Measurements from ENCODE around the gene ADARB1. TPM values are rescaled to one million over a fixed set of nuclear protein-coding genes. Genes with fewer than 3 reads are reported as not detected.

Gene ADARB1
- total and polyA plus RNA-seq, 2 of the 4 experiments (the other 2 are of a cell fraction), result 39.8 to 47.3 TPM

DNA sequence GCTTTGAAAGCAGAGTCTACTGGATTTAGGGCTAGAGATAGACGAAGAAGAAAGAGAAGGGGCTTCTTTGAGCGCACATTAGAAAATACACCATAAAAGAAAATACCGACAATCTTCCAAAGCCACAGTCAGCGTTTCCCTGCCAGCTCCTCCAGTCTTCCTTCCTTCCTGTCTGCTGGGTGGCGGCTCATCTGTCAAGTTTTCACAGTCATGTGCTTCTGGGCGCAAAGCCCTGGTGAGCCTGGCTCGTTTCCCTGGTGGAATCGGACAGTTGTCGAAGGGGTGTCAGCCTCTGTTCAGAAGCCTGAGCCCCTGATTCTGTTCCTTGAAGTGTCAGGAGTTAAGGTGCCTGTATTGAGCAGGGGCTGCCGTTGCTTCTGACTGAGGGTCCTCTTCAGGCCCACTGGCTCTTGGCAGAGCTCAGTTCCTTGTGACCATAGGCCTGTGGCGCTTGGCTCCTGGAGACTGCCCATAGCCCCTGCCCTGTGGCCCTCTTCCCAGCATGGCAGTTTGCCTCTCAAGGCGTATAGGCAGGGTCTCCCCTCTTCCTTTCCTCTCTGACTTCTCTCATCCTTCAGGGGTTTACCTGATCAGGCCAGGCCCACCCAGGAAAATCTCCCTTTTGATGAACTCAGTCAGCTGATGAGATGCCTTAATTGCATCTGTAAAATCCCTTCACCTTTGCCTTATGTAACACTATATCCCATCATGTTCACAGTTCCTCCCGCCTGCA is 58.6 kb downstream of the ADARB1 start:
- no peak overlapping the region for H3K4me3 ChIP-seq (ENCODE audit: insufficient read depth, low read depth, low read length)
- H2BK20ac ChIP-seq (ENCODE audit: low read depth, low read length), result no peak overlapping the region
- H3K27me3 ChIP-seq (ENCODE audit: control insufficient read depth, insufficient read depth, low read length), result no peaks in the 10 kb centered on the region
- no peak overlapping the region for H3K56ac ChIP-seq (ENCODE audit: extremely low read depth, insufficient read depth, low read length)
- intact Hi-C loops (cut with micrococcal nuclease), result loop anchor here (10.0 kb wide), 2 partner anchors 258 to 328 kb away; partner anchors contain the start of genes PTTG1IP and UBE2G2
- TF ChIP-seq BHLHE40 (IDR thresholded peaks at IDR 0.05; ENCODE audit: low read depth, low read length) (no peak), MAZ (IDR thresholded peaks at IDR 0.05; ENCODE audit: borderline replicate concordance, low read depth, low read length) (no peak), RCOR1 (IDR thresholded peaks at IDR 0.05; ENCODE audit: insufficient replicate concordance, low read length) (no peak), FOS (IDR thresholded peaks at IDR 0.05; ENCODE audit: low read depth, low read length) (no peak), POLR2A (IDR thresholded peaks at IDR 0.05; ENCODE audit: low read depth, low read length) (no peak), SMC3 (IDR thresholded peaks at IDR 0.05; ENCODE audit: low read depth, low read length) (no peak), MAFK (IDR thresholded peaks at IDR 0.05; ENCODE audit: low read depth, low read length) (no peak), RAD21 (IDR thresholded peaks at IDR 0.05; ENCODE audit: low read length) (no peak)
- TF ChIP-seq, protein P1, sequence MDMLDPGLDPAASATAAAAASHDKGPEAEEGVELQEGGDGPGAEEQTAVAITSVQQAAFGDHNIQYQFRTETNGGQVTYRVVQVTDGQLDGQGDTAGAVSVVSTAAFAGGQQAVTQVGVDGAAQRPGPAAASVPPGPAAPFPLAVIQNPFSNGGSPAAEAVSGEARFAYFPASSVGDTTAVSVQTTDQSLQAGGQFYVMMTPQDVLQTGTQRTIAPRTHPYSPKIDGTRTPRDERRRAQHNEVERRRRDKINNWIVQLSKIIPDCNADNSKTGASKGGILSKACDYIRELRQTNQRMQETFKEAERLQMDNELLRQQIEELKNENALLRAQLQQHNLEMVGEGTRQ (IDR thresholded peaks at IDR 0.05; ENCODE audit: low read depth, low read length), result no peak
- TF ChIP-seq, protein P2, sequence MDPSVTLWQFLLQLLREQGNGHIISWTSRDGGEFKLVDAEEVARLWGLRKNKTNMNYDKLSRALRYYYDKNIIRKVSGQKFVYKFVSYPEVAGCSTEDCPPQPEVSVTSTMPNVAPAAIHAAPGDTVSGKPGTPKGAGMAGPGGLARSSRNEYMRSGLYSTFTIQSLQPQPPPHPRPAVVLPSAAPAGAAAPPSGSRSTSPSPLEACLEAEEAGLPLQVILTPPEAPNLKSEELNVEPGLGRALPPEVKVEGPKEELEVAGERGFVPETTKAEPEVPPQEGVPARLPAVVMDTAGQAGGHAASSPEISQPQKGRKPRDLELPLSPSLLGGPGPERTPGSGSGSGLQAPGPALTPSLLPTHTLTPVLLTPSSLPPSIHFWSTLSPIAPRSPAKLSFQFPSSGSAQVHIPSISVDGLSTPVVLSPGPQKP (IDR thresholded peaks at IDR 0.05; ENCODE audit: borderline replicate concordance, low read depth, low read length), result no peak
- TF ChIP-seq, protein P3, sequence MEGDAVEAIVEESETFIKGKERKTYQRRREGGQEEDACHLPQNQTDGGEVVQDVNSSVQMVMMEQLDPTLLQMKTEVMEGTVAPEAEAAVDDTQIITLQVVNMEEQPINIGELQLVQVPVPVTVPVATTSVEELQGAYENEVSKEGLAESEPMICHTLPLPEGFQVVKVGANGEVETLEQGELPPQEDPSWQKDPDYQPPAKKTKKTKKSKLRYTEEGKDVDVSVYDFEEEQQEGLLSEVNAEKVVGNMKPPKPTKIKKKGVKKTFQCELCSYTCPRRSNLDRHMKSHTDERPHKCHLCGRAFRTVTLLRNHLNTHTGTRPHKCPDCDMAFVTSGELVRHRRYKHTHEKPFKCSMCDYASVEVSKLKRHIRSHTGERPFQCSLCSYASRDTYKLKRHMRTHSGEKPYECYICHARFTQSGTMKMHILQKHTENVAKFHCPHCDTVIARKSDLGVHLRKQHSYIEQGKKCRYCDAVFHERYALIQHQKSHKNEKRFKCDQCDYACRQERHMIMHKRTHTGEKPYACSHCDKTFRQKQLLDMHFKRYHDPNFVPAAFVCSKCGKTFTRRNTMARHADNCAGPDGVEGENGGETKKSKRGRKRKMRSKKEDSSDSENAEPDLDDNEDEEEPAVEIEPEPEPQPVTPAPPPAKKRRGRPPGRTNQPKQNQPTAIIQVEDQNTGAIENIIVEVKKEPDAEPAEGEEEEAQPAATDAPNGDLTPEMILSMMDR (conservative IDR thresholded peaks at IDR 0.05; ENCODE audit: low read depth, low read length), result no peak
- no peak overlapping the region for H2BK5ac ChIP-seq (ENCODE audit: low read depth, low read length, poor library complexity, severe bottlenecking)
- H2BK120ac ChIP-seq (ENCODE audit: low read depth, low read length), result no peak overlapping the region
- POLR2A ChIA-PET (ENCODE audit: unreplicated experiment), result no interaction called here
- H3K36me3 ChIP-seq (ENCODE audit: control insufficient read depth, insufficient read depth, low read length), result peaks cover 47% of the 10 kb centered on the region
- H2AK9ac ChIP-seq (replicated peaks; ENCODE audit: low read depth, low read length, poor library complexity), result no peak overlapping the region
- no peak overlapping the region for H3K4me2 ChIP-seq (ENCODE audit: low read depth, low read length)
- H3K9me3 ChIP-seq (ENCODE audit: control insufficient read depth, insufficient read depth, low read length), result no peaks in the 10 kb centered on the region
- ATAC-seq (ENCODE audit: low read depth) (no peak), DNase-seq (no peak)
- no peak overlapping the region for H3K27ac ChIP-seq (ENCODE audit: insufficient read depth, low read length)
- H3K14ac ChIP-seq (replicated peaks; ENCODE audit: low read depth, low read length), result no peak overlapping the region
- H3K9me1 ChIP-seq (ENCODE audit: insufficient read depth, low read length), result peaks cover 6% of the 10 kb centered on the region
- 0 out of 2 replicates have a peak overlapping the region, but pooled peaks have one; percentile 18 for H2AK5ac ChIP-seq (ENCODE audit: low read depth, low read length)
- H3K4me1 ChIP-seq (ENCODE audit: control insufficient read depth, insufficient read depth, low read length), result peaks cover 33% of the 10 kb centered on the region
- H3K18ac ChIP-seq (ENCODE audit: low read depth, low read length), result no peak overlapping the region
- H4K91ac ChIP-seq (ENCODE audit: insufficient read depth, low read depth, low read length), result no peak overlapping the region
- no peak overlapping the region for H3K4ac ChIP-seq (ENCODE audit: low read depth, low read length)
- peaks cover 41 to 77% of the 10 kb centered on the region in 2 experiments for H3K79me1 ChIP-seq (ENCODE audit: low read depth in 1 of 2, low read length in 2 of 2)
- CTCF ChIA-PET, result no interaction called here
- dilution Hi-C loops (cut with HindIII; ENCODE audit: low sequenced_read_pairs, unreplicated experiment), result no loop called here
- no peak overlapping the region for H4K8ac ChIP-seq (ENCODE audit: low read depth in 2 of 2, low read length in 2 of 2)
- peaks cover 95% of the 10 kb centered on the region for H4K20me1 ChIP-seq (ENCODE audit: insufficient read depth, low read length)
- in situ Hi-C loops (cut with MboI; ENCODE audit: low sequenced_read_pairs), result no loop called here
- H3K23ac ChIP-seq (ENCODE audit: low read depth, low read length), result no peak overlapping the region
- 83% methylated on average over 7 of the region's 13 CpGs; no CpG with 5 or more reads in 1 of the 2 experiments for WGBS, 2 experiments (ENCODE audit: extremely low coverage in 2 of 2, insufficient read length in 1 of 2)
- no peak overlapping the region for H3K9ac ChIP-seq (ENCODE audit: low read depth, low read length)
- peak overlapping the region; percentile 40 for H2AFZ ChIP-seq (replicated peaks; ENCODE audit: low read length, poor library complexity)
- BruUV-seq (replicated peaks), result no TSS peak
- no peak overlapping the region for H2BK15ac ChIP-seq (ENCODE audit: low read depth, low read length)
- H4K5ac ChIP-seq (ENCODE audit: low read depth, low read length), result no peak overlapping the region

Measured in IMR-90 (cell line).